Activated CD4-positive, alpha-beta T cell treated with anti-CD3 and anti-CD28 coated beads, Interleukin-2, amount 50 U/mL, for 48 hours (primary cell): ENCODE measurements around the gene SLC6A17.

Experiments used
- DNase-seq, 2 experiments: peaks; one replicate each; pipeline ENCODE4 v3.0.0-alpha.2; 2020

The SLC6A17 gene

DNA sequence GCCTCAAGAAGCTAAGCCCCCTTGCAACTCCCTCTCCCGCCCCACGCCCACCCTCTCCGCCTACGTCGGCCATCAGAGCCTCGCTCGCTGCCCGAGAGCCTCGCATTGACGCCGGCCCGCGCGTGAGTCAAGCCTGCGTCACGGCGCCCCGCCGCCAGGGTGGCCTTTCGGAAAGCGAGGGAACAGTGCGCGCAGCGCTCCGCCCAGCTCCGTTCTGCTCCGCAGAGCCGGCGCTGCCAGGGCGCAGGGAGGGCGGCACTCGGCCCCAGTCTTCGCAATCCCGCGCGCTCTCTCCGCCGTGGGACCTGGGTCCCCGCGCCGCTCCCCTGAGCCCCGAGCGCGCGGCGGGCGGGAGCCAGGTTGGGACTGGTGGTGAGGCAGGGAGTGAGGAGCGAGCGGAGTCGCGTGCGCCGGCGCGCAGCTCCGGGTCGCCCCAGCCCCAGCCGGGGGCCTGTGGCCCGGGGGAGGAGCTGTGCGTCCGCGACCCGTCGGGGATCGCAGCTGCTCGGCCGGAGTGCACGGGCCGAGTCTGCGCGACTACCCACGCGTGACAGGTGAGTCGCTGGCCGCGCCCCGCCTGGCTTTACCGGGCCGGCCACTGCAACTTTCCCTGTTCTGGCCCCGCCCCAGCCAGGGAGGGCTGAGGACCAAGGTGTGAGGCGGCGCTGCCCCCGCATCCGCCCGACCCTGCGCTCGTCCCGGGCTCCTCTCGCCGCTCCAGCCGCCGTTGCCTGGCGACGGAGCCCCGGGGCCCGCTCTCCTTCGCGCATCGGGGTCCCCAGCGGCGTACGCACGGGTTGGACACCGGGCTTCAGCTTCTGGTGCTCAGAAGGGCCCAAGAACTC is at the start of gene SLC6A17:
Gene SLC6A17, plus strand, starts transcription at position 165 of the 845 bp plus-strand sequence. CDS start 16,436 bp downstream, outside the sequence.
- peak; percentile 56 to 69 for DNase-seq

DNA sequence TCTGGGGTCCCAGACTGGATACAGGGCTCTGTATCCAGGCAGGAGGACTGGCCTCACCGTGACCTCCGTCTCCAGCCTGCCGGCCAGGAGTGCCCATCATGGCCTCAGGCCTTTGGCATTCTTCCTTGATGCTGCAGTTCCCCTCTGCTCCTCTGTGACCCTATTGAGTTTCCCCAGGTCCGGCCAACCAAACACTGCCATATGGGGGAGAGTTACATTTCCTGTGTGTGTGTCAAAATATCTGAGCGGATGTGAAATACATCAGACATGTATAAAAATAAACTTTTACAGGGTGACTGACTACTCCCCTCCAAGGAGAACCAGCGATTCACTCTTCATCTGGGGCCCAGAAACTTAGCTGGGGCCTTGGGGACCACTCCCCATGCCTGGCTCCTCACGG is 48.2 kb upstream of the SLC6A17 start:
- no peak for DNase-seq

DNA sequence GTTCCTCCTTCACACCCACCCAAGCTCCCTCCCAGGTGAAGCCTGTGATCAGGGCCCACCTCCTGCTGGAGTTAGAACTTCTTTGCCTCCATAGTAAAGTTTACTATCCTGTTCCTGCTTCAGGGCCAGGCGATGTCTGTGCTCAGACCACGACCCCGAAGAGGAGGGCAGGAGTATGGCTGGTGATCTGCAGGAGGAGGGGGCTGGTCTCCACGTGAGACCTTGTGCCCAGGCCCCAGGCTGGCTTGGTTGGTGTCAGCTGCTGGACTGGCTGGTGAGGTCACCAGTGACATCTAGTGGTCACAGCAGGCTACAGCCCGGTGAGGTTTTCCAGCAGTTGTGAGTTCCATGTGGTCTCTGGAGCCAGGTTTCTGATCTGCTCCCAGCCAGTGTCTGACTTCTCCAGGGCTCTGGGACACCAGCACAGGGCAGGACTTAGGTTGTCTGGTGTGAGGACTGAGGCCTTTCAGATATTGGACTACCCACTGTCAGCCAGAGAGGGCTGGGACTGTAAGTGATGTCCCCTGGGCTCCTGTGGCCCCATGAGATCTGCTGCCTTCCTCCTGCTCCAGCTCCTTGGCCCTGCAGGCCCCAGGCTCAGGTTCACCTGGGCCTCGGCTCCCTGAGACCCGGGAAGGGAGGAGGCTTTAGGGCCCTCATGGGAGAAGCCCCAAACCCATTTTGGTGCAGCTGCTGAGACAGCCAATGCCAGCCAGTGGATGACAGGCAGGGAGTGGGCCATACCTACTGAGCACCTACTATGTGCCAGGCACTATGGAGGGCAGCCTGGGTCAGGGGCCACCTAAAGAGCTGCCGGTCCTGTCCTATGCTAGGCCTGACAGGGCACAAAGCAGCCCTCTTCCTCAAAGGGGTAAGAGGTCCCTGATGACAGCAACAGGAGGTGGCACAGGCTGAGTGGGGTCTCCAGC is 44.0 kb upstream of the SLC6A17 start:
- DNase-seq: peak; percentile 65 to 72

DNA sequence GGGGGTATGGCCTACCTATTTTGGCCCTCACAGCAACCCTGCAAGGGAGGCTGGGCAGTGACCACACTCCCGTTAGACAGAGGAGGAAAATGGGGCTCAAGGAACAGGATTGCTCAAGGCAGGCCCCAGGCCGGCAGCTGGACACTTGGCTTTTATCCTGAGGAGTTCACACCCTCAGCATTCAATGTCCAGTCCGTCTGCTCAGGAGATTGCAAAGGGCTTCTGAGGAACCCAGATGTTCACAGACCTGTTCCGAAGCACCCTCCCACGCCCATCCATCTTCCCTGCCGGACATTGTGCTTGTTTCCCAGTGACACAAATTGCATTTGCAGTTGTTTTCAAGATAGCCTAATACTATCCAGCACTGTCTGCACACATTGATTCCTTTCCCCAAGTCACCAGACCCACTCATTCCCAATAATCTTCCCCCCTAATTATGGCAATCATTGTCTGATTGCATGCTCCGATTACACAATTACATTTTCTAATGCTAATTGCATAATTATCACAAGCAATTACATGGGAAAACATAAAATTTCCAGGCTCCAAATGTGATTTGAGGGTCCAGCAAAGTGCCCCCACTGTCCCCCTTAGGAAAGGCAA is 42.3 kb upstream of the SLC6A17 start:
- no peak for DNase-seq

DNA sequence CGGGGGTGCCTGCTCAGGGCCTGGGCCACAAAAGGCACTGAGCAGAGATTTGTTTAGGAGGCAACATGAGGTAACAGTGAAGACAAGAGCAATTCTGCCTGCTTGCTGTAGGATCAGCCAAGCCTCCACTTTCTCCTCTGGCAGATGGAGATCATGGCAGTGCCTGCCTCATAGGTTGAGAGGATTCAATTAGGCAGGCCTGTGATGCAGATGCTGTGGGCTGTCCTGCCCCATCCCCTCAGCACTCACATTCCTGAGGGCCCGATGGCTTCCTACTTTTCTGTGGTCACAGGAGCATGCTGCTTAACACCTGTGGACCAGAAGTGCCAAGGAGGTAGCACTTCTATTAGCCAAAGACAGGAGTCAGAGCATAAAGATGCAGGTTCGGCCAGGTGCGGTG is 39.2 kb upstream of the SLC6A17 start:
- DNase-seq: no peak

DNA sequence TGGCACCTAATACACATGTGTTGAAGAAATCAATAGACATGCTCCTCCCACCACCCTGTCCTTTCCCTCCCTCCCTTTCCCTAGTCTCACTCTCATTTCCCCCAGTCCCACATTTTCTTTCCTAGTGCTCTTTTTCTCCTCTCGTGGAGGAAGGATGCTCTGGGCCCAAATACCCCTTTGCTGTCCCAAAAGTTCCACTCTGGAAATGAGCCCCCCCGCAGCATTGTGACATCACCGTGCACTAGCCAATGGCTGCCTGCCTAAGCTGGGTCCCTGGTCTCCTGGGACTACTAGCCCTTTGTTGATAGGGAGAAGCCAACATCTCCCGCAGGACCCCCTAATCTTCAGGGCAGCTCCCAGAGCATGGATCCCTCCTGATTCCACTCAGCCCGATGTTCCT is 38.2 kb upstream of the SLC6A17 start, which contains the start of gene UBL4B:
Gene UBL4B, plus strand, starts transcription at position 301 of the 400 bp plus-strand sequence. Its CDS starts 92 bp downstream, at position 393.
- DNase-seq: no peak

DNA sequence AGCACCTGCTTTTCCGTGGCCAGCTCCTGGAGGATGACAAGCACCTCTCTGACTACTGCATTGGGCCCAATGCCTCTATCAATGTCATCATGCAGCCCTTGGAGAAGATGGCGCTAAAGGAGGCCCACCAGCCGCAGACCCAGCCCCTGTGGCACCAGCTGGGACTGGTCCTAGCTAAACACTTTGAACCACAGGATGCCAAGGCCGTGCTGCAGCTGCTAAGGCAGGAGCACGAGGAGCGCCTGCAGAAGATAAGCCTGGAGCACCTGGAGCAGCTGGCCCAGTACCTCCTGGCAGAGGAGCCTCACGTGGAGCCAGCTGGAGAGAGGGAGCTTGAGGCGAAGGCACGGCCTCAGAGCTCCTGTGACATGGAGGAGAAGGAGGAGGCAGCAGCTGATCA is 37.6 kb upstream of the SLC6A17 start:
- no peak for DNase-seq

DNA sequence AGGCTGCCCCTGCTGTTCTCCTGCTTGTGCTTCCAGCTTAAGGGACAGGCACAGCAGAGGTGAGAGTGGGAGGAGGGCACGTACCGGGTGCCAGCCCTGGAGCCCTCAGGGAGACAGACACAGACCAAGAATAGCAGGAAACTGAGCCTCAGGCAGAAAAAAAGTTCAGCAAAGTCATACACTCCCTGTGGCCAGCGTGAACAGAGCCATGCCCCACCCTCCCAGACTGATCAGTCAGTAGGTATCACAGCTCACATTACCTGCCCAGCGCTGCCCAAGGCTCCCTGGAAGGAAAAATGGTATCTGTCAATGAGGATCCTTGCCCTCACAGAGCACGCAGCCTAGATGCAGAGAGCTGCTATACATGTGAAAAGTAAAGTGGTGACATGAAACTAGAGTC is 36.7 kb upstream of the SLC6A17 start:
- no peak for DNase-seq

DNA sequence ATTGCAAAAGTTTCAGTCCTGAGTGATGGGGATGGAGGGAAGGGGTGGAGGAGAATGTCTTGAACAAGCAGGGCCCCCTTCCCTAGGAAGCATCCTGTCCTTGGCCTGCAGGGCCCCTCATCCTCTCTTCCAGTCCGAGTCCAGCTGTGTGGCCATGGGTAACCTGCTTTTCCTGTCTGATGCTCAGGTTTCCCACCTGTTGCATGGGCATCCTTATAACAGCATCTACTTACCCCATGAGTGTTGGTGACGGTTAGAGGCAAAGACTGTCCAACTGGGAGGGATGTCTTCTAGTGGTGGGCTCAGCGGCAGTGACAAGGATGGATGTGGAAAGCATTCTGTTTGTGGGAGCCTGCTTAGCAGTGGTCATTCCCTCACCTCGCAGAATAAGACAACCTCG is 36.1 kb upstream of the SLC6A17 start:
- no peak for DNase-seq

DNA sequence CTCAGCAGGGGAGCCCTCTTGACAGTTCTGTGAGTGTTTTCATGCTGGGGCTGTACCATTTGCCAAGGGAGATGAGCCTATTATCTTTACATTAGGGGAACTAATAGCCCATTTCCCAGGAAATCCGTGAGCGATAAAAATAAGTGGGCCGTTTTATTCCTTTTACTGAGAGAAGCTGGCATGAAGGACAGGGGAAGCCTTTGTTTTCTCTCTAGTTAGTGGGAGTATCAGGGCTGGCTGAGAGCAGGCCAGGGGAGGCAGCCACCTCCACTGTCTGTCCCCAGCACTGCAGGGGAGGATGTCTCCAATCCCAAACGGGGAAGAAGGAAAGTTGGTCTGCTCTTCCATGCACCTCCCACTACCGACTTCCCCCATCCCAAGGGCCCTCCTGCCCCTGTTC is 35.5 kb upstream of the SLC6A17 start:
- no peak for DNase-seq

DNA sequence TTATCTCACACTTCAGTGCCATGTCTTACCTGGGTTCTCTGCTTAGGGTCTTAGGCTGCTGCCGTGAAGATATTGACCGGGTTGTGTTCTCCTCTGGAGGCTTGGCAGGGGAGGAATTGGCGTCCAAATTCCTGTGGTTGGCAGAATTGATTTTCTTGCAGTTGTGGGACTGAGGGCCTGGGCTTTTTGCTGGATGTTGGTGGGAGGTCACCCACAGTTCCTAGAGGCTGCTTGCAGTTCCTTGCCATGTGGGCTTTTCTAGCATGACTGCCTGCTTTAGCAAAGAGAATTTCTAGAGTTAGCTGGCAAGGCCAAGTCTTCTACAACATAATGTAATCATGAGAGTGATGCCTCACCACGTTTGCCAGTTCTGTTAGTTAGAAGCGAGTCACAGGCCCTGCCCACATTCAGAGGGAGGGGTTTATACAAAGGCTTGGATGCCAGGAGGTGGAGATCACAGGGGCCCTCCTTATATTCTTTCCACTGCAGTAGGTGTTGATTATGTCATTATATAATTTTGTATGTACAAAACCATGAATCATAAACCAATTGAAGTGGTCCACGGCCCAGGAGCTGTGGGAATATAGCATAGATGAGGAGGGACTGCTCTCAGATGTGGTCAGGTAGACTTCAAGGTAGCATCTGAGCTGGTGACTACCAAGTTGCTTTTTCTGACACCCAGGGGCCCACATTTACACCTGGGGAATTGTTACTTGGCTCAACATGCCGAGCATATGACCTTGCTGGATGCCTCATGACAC is 31.5 kb upstream of the SLC6A17 start:
- DNase-seq: peak; percentile 8 to 31

DNA sequence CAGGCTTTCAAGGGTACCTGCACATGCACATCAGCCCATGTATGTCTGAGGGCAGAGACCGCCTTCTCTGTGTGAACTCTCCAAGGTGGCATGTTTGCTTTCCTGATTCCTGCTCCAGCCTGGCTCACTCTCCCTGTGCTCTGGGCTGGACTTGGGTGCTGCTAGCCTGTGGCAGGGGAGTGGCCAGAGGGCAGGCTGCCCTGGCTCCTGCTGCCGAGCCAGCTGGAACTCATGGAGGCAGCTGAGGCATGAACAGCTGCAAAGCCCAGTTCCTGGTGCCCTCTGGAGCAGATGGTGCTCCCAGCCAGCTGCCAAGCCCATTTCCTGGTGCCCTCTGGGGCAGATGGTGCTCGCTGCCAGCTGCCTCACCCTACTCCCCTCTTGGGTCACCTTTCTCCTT is 30.5 kb upstream of the SLC6A17 start:
- DNase-seq: no peak

DNA sequence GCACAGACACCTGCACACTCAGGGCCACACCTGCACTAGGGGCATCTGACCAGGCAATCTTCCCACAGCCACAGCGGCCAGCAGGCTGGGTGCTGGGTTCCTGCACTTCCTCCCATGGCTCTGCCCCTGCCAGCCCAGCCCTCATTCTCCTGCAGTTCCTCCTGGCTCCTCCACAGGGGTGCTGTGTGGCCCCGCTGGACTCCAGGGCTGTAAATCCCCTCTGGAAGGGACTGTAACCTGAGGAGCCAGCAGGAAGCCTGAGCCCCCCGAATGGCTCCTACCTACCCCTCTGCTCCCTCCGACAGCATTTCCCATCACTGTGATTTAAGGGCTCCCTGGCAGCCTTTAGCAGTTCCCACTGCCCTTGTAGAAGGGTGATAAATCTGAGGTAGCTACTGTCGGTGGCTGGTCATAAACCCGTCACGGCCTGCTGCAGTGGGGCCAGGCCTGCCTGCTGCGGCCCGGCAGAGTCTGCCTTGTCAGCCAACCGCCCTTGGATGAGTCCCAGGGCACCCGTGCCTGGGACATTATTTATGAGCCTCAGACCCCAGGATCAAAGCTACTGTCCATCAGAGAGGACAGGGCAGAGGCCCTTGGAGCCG is 29.2 kb upstream of the SLC6A17 start:
- no peak for DNase-seq

DNA sequence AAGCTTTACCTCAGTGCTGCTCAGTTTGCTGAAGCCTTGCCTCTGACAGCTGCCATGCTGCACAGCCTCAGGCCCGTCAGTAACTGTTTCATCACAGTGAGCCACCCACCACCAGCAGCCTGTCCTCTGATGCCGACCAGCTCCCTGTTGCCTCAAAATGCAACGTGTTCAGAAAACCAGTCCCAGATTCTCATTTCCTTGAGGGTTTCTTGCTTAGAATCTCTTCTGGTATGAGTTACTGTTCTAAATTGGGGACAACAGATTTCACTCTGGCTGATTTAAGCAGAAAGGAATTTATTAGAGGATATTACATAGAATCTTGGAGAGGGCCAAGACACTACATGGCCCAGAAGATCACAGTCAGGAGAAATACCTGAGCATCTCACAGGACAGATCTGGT is 27.1 kb upstream of the SLC6A17 start:
- DNase-seq: no peak

DNA sequence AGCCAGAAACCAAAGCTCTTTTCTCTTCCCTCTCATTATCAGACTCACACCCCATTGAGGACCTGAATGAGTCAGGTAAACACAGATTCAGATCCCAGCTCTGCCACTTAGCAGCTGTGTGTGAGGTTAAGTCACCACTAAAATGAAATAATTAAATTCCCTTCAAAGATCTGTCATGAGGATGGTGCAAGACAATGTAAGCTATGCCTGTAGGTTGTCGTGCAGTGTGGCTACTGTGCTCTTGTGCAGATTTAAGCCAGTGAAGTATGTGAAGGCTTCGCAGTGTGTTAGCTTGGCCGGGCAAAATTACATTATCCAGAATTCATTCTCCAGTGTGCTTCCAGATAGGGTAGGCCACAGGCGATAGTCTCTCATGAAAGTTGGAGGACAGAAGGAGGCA is 24.5 kb upstream of the SLC6A17 start:
- DNase-seq: no peak

DNA sequence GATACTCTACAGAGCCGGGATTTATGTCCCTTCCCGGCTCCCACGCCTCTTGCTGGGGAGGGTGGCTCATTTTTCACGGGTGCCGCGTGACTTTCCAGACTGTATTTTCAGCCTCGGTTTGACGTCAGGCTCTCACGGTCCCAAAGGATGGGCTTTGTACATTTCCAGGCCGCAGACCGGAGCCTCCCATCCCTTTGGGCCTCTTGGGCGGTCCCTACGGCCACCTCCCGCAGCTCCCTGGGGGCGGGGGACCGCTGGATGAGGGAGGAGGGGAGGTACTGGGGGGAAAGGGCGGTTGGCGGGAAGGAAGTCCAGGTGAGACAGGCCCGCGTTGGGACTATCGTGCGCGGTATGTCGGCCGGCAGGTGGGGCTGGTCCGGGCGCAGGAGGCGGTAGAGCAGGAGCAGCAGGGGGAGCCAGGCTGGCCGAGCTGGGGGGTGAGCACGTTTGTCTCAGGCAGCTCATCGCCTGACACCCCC is 20.1 kb upstream of the SLC6A17 start:
- DNase-seq: peak in 1 of 2 experiments; percentile 9

DNA sequence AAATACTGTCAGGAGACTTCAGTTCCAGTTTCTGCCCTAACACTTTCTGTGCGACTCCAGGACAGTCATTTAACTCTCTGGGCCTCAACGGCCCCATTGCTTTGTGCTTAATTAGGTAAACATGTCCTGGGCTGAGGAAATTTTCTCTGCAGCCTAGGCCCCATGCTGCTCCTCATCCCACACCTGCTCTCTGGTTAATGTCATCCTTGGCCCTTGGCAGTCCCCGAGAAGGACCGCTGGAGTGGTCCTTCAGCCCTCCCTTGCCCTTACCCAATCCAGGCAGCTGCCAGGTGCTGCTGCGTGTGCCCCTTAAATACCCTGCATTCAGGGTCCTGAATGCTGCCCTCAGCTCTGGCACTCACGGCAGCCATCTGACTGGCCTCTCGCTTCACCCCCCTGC is 19.3 kb upstream of the SLC6A17 start:
- no peak for DNase-seq

DNA sequence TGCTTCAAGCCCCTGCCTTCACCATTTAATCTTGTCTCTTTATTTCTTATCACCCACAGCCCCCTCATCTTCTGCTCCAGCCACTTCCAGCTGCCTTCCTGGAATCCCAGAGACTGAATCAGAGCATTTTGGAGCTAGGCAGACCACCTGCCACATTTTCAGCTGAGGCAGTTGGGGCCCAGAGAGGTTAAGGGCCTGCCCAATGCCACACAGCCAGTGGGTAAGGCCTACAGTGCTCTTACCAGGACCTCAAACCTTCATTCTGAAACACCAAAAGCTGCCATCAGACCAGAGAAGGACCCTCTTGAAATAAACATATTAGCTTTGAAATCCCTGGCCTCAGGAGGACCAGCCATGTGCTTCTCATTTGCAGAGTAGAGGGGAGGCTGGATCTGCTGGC is 17.6 kb upstream of the SLC6A17 start:
- no peak for DNase-seq

DNA sequence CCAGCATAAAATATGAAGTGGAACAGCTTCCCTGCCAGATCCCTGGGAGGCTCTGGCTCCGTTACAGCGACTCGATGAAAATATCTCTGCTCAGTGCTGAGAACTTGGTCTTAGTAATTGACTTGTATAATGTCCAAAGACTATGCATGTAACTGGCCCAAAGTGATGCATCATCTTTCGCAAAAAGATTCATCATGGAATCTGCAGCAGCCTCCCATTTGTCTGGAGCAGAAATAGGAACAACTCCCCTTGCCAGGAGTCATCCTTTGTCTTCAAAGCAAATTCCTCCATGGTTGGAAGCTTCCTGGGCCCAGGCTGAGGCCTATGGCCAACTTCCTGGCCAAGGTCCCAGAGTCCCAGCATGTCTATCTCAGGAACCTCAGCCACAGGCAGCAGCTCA is 16.9 kb upstream of the SLC6A17 start:
- no peak for DNase-seq

DNA sequence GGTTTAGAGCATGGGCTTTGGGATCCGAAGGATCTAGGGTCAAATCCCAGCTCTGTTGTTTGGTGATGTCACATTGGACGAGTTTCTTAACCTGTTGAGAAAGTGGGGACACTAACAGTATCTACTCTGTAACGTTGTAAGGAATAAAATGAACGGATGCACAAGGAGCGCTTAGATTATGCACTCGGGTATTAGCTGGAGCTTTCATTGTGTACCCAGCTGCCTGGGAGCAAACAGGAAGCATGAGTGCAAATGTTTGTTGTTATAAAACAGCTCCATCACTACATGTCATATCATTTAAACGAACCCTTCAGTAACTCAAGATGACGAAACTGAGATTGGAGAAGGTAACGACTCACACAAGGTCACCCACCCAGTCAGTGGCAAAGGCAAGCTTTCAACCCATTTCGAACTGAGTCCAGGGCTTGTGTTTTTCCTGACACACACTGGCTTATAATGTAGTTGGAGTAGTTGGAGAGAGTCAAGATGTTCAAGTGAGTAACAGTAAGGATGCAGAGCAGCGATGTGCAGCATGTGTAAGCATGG is 16.2 kb upstream of the SLC6A17 start:
- DNase-seq: no peak

DNA sequence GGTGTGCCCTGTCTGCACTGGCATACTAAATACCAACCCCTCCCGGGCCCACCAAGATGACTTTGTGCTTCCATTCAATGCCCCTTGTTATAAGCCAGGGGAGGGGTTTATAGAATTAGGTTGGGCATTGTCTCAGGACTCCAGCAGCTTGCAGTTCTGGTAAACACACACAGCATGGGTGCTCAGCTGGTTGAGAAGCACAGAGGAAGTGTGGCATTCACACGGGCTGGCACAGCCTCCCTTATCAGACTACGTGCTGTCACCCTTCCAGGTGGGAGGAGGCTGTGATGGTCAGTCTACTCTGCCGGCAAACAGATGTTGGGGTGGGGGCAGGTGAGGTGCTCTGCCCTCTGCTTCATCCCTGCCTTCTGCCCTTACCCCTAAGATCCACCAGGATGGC is 15.0 kb upstream of the SLC6A17 start:
- no peak for DNase-seq

DNA sequence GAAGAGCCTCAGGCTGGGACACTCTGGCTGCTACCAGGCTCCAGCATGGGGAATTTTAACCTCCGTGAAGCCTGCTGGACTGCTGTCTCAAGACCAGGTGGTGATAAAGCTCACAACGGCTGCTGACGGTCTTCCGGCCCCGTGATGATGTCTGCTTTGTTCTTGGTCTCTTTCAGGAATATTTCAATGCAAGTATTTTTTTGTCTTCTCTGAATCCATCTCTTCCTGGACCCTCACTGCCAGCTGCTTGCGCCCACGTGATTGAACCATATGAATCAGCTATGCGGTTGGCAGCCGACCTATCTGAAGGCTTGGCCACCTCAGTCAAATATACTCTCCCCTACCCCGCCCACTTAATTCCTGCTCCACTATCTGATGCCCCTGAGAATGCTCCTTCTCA is 14.6 kb upstream of the SLC6A17 start:
- no peak for DNase-seq
